ENCODE results near the gene BSG.
"Not testable (repeated sequence)": the region's sequence is repeated elsewhere in the genome, so short reads cannot be mapped to it uniquely, and the experiment has no call there.

DNA sequence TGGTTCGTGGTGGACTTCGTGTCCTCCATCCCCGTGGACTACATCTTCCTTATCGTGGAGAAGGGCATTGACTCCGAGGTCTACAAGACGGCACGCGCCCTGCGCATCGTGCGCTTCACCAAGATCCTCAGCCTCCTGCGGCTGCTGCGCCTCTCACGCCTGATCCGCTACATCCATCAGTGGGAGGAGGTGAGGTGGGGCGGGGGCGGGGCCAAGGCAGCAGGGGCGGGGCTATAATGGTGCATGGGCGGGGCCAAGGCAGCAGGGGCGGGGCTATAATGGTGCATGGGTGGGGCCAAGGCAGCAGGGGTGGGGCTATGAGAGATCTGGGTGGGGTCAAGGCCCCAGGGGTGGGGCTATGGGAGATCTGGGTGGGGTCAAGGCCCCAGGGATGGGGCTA is 31.4 kb downstream of the BSG start:
- TF ChIP-seq, protein P1, sequence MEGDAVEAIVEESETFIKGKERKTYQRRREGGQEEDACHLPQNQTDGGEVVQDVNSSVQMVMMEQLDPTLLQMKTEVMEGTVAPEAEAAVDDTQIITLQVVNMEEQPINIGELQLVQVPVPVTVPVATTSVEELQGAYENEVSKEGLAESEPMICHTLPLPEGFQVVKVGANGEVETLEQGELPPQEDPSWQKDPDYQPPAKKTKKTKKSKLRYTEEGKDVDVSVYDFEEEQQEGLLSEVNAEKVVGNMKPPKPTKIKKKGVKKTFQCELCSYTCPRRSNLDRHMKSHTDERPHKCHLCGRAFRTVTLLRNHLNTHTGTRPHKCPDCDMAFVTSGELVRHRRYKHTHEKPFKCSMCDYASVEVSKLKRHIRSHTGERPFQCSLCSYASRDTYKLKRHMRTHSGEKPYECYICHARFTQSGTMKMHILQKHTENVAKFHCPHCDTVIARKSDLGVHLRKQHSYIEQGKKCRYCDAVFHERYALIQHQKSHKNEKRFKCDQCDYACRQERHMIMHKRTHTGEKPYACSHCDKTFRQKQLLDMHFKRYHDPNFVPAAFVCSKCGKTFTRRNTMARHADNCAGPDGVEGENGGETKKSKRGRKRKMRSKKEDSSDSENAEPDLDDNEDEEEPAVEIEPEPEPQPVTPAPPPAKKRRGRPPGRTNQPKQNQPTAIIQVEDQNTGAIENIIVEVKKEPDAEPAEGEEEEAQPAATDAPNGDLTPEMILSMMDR (conservative IDR thresholded peaks at IDR 0.05; ENCODE audit: low read length), result not testable (repeated sequence)
- TF ChIP-seq EZH2phosphoT487 (IDR thresholded peaks at IDR 0.05; ENCODE audit: borderline replicate concordance), result not testable (repeated sequence)

Data from Loucy (cell line).